ENCODE data around the gene PDZRN3. TPM values are rescaled to one million over a fixed set of nuclear protein-coding genes. Genes with fewer than 3 reads are reported as not detected.

The PDZRN3 gene
- total RNA-seq, 2 experiments from 2014 or later, result not detected

- POLR2A ChIA-PET, result no interaction called here
- CTCF ChIA-PET, result no interaction called here
These were observed 258.9 kb downstream of the PDZRN3 start for GRCh38 chr3:73365756-73366397.

DNA sequence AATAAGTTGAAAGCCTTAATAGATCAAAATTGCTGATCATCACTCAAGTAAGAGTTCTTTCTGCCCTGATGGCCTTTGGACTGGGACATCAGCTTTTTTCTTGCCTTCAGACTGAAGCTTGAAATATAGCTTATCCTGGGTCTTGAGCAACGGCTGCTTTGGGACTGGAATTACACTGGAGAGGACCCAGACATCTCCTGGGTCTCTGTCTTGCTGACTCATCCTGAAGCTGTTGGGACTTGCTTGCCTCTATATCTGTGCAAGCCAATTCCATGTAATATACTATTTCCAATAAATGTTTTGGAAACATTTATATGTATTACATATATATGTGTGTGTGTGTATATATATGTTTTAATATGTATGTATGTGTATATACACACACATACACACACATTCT lies 260.2 kb downstream of the PDZRN3 start:
- ChIA-PET POLR2A (no interaction called here), CTCF (no interaction called here)

DNA sequence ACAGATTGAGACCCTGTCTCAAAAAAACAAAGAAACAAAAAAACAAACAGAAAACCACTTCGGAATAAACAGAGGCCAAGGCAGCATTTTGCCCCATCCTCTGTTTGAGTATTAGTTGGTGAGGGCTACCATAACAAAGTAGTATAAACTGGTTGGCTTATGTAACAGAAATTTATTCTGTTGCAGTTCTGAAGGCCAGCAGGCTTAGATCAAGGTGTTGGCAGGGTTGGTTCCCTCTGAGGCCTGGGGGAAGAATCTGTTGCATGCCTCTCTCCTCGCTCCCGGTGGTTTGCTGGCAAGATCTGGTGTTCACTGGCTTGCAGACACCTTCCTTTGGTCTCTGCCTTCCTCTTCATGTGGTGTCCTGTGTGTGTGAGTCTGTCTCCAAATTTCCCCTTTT lies 261.6 kb downstream of the PDZRN3 start:
- ChIA-PET CTCF (no interaction called here), POLR2A (no interaction called here)

DNA sequence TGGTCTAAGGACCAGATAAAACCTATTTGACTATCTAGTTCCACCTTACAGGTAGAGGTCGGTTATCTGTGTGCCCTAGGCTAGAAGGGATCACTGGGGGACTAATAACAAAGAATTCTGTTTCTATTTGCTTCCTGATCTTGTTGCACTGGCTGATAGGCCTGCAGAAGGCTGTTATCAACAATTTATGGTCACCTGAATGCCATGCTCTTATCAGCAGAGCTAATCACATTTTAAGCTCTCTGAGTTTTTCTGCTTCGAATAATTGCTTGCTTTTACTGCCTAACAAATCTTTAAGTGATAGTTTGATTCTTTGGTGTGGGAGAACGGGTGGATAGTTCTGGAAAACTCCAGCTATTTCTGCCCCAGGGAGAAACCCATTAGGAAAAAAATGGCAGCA lies 263.1 kb downstream of the PDZRN3 start:
- ChIA-PET POLR2A (no interaction called here), CTCF (no interaction called here)

DNA sequence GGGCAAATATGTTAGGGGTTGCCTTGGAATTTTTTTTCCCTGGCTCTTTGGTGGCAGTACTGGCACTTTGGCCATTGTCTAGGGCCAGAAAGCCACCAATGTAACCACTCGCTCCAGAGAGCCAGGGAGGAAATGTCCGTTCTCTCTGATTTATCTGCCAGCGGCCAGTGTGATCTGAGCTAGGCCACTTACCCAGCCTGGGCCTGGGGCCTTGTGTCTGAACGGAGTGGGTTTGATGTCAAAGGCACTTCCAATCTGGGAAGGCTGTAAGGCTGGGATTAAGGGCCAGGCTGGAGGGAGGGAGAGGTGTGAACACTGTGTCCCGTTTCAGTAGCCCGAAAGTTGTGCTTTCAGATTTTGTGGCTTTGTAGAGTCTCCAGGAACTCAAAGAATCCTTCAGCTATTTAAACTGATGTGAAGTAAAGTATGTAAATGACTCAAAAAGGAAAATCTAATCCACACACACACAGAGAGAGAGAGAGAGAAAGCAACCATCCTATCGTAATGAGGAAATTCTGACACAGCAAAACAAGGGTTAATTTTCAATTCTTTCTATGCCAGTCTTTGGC lies 271.0 kb downstream of the PDZRN3 start:
- CTCF ChIA-PET, result no interaction called here
- POLR2A ChIA-PET, result no interaction called here

DNA sequence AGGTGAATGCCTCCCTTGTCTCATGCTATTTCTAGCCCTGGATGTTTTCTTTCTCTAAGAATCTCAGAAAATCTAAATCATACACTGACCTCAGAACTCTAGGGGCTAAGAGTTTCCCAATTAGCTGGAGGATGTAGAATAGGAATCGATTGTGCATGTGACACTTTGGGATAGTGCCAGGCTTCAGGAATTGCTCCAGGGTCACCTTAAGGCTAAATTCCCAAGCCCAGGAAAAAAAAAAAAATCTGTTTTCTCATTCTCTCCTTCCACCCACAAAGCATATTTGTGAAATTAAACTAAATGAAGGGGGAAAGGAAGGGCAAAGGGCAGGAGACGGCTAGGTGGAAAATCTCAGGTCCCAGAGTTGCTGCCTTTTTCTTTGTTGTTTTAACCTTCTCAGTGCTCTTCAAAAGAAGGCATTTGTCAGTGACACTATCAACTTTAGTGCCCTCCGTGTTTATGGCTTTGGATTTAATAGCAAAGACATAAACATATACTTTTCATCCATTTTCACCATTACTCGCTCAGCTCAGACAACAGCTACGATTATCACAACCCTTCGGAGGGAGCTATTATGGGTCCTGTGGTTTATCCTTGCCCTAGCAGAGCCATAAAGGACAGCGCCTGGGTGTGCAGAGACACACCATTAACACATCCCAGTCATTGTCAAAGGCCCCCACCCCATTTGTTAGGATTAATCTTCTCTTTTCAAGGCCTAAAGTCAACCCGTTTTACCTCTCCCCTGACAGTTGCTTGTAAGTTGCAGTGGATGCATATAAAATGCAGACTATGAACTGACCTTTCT lies 271.7 kb downstream of the PDZRN3 start:
- ChIA-PET CTCF (no interaction called here), POLR2A (no interaction called here)

- ChIA-PET POLR2A (no interaction called here), CTCF (no interaction called here)
These were observed 273.2 kb downstream of the PDZRN3 start for GRCh38 chr3:73351423-73352071.

DNA sequence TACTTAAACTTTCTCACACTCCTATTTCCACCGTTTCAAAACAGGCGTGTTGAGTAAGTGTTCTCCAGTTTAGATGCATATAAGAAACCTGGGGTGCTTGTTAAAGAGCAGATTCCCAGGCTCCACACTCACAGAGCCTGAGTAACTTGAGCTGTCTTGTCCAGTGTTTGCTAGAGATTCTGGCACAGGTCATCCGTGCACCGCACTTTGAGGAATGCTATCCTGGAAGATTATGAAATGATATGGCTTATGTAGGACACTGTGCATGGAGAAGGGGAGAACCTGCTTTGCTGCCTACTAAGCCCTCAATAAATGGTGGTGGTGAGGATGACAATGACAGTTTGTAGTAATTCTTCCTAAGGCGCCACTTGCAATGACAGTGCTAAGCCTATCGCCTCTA lies 273.7 kb downstream of the PDZRN3 start:
- CTCF ChIA-PET, result no interaction called here
- POLR2A ChIA-PET, result no interaction called here

DNA sequence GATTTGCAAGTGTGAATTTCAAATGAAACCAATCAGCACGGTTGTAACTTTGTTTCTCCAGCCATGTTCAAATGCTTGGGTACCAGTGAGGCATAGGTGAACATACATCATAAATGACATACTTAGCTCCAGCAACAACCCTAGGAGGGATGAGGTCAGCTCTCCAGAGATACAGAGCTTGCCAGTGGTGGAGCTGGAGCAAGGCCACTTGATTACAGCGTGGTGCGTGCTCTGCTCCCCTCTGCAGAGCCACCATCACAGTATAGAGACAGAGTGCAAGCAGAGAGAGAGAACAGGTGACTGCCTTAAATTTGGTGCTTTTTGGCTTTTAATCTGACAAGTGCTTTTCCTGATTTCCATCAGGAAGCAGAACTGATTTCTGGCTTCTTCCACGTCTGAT lies 275.1 kb downstream of the PDZRN3 start:
- ChIA-PET POLR2A (no interaction called here), CTCF (no interaction called here)

GRCh38 chr3:73342077-73342476 lies 282.7 kb downstream of the PDZRN3 start:
- ChIA-PET POLR2A (no interaction called here), CTCF (no interaction called here)

DNA sequence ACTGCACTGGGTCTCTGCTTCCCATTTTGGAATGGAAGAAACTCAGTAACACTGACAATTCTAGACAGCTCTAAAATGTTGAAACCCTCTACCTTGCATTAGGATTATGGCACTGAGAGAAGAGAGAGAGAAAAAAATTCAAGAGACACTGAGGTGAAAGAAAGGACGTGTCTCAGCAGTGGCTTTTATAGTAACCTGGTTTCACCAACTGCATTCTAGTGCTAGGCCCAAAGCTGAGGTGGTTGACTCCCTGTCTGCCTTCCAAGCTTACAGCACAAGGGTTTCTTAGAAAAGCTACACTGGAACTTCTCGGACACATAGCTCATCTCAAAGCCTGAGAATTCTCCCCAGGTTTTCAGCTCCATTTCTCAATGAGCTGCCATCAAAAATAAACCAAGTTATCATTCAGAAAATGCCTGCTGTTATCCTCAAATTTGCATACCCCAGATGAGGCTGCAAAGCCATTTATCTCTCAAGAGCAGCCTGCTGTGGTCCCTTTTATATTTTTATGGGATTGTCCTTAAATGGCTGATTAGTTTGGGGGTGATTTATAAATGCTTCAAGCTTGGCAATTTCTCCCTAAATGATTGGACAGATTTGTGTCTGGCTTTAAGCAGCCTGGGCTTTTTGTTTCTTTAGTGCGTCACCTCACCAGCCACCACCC lies 283.3 kb downstream of the PDZRN3 start:
- POLR2A ChIA-PET, result no interaction called here
- CTCF ChIA-PET, result no interaction called here

- CTCF ChIA-PET, result no interaction called here
- POLR2A ChIA-PET, result no interaction called here
These were observed 292.2 kb downstream of the PDZRN3 start for GRCh38 chr3:73332558-73332957.
